HepG2 (cell line): Measurements from ENCODE around the gene PIK3CD. TPM values are rescaled to one million over a fixed set of nuclear protein-coding genes. Genes with fewer than 3 reads are reported as not detected.
"Not testable (repeated sequence)": the region's sequence is repeated elsewhere in the genome, so short reads cannot be mapped to it uniquely, and the experiment has no call there.

ENCODE experiments used
- ATAC-seq: fragments of 200-7000 bp; cut with Tn5 transposase; 3 replicates; pipeline ENCODE4 v1.9.1; 2020; ENCODE audit warnings: mild to moderate bottlenecking, moderate library complexity
- BruUV-seq: library from RNA; stranded (reverse); fragments of 400-500 nt; replicated peaks from 2 replicates; lab custom pipeline; 2021; lab: Mats Ljungman, UMichigan
- CTCF ChIA-PET: fragments of 300-600 bp; formaldehyde crosslinking; extraction: SDS; loops from one replicate; lab custom pipeline; 2021; ENCODE audit warnings: low total read pairs, inconsistent platforms, low intra/inter-chr PET ratio; lab: Yijun Ruan, JAX
- POLR2A ChIA-PET: fragments of 350-600 bp; sonication (Branson Sonifier 250); formaldehyde crosslinking; loops from one replicate; lab custom pipeline; 2020; ENCODE audit warnings: antibody characterized with exemption, inconsistent platforms; lab: Yijun Ruan, JAX
- DNase-seq: peaks from one replicate; pipeline ENCODE4 v3.0.0-alpha.2; 2015; ENCODE audit warnings: low spot score
- FAIRE-seq: peaks from 3 replicates; lab custom pipeline; 2011; peaks lifted over from hg19 to GRCh38; lab: Jason Lieb, UNC
- H2AFZ ChIP-seq: one replicate; pipeline ENCODE4 v1.6.1; 2011; ENCODE audit warnings: low read length, inconsistent platforms
- H3K27ac ChIP-seq: fragments of 300-600 bp; 3 replicates; pipeline ENCODE4 v1.8.0; 2011; ENCODE audit warnings: mixed run types, mild to moderate bottlenecking, mixed read lengths, low read length, inconsistent platforms; ENCODE audit not compliant: insufficient read depth; ENCODE audit errors: extremely low read length
- H3K27me3 ChIP-seq, 2 experiments: fragments of 200-600 bp in 1 of 2; 2 replicates in 1 of 2; 3 replicates in 1 of 2; pipeline versions ENCODE4 v1.6.0 to v1.8.0; 2011; ENCODE audit warnings: low read length in 2 of 2, mild to moderate bottlenecking in 2 of 2, moderate library complexity in 2 of 2, inconsistent platforms in 1 of 2; ENCODE audit not compliant: insufficient read depth in 2 of 2, control insufficient read depth in 1 of 2
- H3K36me3 ChIP-seq, 2 experiments: fragments of 200-600 bp in 1 of 2; replicated peaks in 1 of 2; 2 replicates in 1 of 2; 3 replicates in 1 of 2; pipeline versions ENCODE4 v1.5.1 to v1.8.0; 2011; ENCODE audit warnings: low read length in 2 of 2, inconsistent platforms in 1 of 2; ENCODE audit not compliant: insufficient read depth in 2 of 2, control insufficient read depth in 1 of 2
- H3K4me1 ChIP-seq: 2 replicates; pipeline ENCODE4 v1.5.1; 2012; ENCODE audit warnings: low read length, inconsistent platforms; ENCODE audit not compliant: insufficient read depth
- H3K4me2 ChIP-seq: 2 replicates; pipeline ENCODE4 v1.6.0; 2011; ENCODE audit warnings: low read depth, low read length, inconsistent platforms
- H3K4me3 ChIP-seq, 3 experiments: fragments of 200-600 bp in 1 of 3; sonication (generic), shearing (Covaris generic) in 1 of 3; replicated peaks in 1 of 3; 2 replicates each; pipeline ENCODE4 v1.5.1; 2011 to 2016; ENCODE audit warnings: low read length in 3 of 3, inconsistent platforms in 2 of 3, low read depth in 2 of 3, mild to moderate bottlenecking in 2 of 3, control low read depth in 1 of 3, mixed read lengths in 1 of 3; ENCODE audit not compliant: insufficient read depth in 1 of 3
- H3K79me2 ChIP-seq: one replicate; pipeline ENCODE4 v1.6.1; 2011; ENCODE audit warnings: low read length, inconsistent platforms; ENCODE audit not compliant: insufficient read depth
- H3K9ac ChIP-seq: 2 replicates; pipeline ENCODE4 v1.6.0; 2011; ENCODE audit warnings: mild to moderate bottlenecking, low read depth, low read length, inconsistent platforms; ENCODE audit not compliant: insufficient read depth
- H3K9me3 ChIP-seq: 2 replicates; pipeline ENCODE4 v1.5.1; 2012; ENCODE audit warnings: mild to moderate bottlenecking, low read length
- H4K20me1 ChIP-seq: 2 replicates; pipeline ENCODE4 v1.6.0; 2011; ENCODE audit warnings: inconsistent platforms, mild to moderate bottlenecking, low read length, moderate library complexity; ENCODE audit not compliant: insufficient read depth
- DZIP1 ChIP-seq: sonication (generic); formaldehyde crosslinking; IDR thresholded peaks from 2 replicates; pipeline ENCODE4 v1.5.0; 2020; ENCODE audit warnings: mild to moderate bottlenecking, missing genetic modification reagents
- RFXAP ChIP-seq: sonication (generic); formaldehyde crosslinking; IDR thresholded peaks from 2 replicates; pipeline ENCODE4 v1.4.0; 2020; ENCODE audit warnings: missing genetic modification reagents, borderline replicate concordance
- ZNF121 ChIP-seq: sonication (generic); formaldehyde crosslinking; IDR thresholded peaks from 2 replicates; pipeline ENCODE4 v1.5.0; 2020; ENCODE audit warnings: mild to moderate bottlenecking, missing genetic modification reagents
- WGBS: methylation state at CpG from one replicate; pipeline ENCODE4 v1.1.6; 2017; ENCODE audit warnings: low lambda C conversion rate; 5-methylcytosine and 5-hydroxymethylcytosine counted together
- in situ Hi-C: cut with HindIII; loops from 2 replicates; pipeline ENCODE4 v1.10.0; 2017; ENCODE audit warnings: low pct_unique_long_range_greater_than_20kb; ENCODE audit not compliant: extremely low pct_ligation_motif_present
- intact Hi-C: fragments of 100-400 bp; cut with micrococcal nuclease; formaldehyde crosslinking; loops from one replicate; pipeline ENCODE4 v1.10.0; 2022; ENCODE audit not compliant: unreplicated experiment
- polyA plus RNA-seq, 8 experiments: library from polyadenylated mRNA; depleted of rRNA in 3 of 8; stranded (reverse) in 7 of 8; unstranded in 1 of 8; fragments of >200 nt; fragmentation: Illumina TruSeq in 4 of 8; extraction: Trizol in 4 of 8; gene quantifications; 2 replicates each; pipeline versions ENCODE4 v1.2.1 to v1.2.3, GENCODE V29; 2011 to 2016; ENCODE audit warnings: low read depth in 4 of 8, missing spikeins in 1 of 8, mixed read lengths in 1 of 8; ENCODE audit not compliant: insufficient read depth in 1 of 8
- total RNA-seq, 5 experiments: library from RNA; depleted of rRNA; stranded (reverse); fragments of >200 nt; fragmentation: Illumina TruSeq; extraction: Trizol; gene quantifications; 2 replicates each; pipeline ENCODE4 v1.2.3, GENCODE V29; 2016; ENCODE audit warnings: low read depth in 1 of 5

PIK3CD gene
- total and polyA plus RNA-seq, 2 of the 13 experiments (the other 11 are each of a cell fraction or from before 2014, with no cell fraction given), result 7.1 to 10.0 TPM

- CTCF ChIA-PET, in situ Hi-C loops, H3K36me3 ChIP-seq, intact Hi-C loops, FAIRE-seq, H3K27ac ChIP-seq, DNase-seq, H3K79me2 ChIP-seq, H3K4me3 ChIP-seq, BruUV-seq, H3K4me2 ChIP-seq, H3K9me3 ChIP-seq, H3K27me3 ChIP-seq, POLR2A ChIA-PET, H4K20me1 ChIP-seq, ATAC-seq, H2AFZ ChIP-seq, H3K9ac ChIP-seq: not testable (repeated sequence)
- peaks cover 28% of the 10 kb centered on the region for H3K4me1 ChIP-seq
- TF ChIP-seq ZNF121, result peak; percentile 72
- 87% methylated on average over 4 of the region's 7 CpGs for WGBS
Measured at GRCh38 chr1:9676128-9676527, 24.6 kb downstream of the PIK3CD start.

GRCh38 chr1:9676815-9677393 lies 25.4 kb downstream of the PIK3CD start:
- no peak overlapping the region for H3K9ac ChIP-seq
- ChIA-PET POLR2A (interaction anchor here (0.5 kb wide), 1 partner anchor 12 kb away, joined by 3 read pairs; no protein-coding TSS in a partner anchor), CTCF (interaction anchor here (0.6 kb wide), 1 partner anchor 349 kb away, joined by 3 read pairs; no protein-coding TSS in a partner anchor)
- H3K4me1 ChIP-seq, result peaks cover 20% of the 10 kb centered on the region
- H3K4me2 ChIP-seq, result peak overlapping the region; percentile 18; the same call in 1 of the 2 replicates
- peak; percentile 62 for ATAC-seq
- BruUV-seq, result no TSS peak
- TF ChIP-seq DZIP1 (0 out of 2 replicates have a peak, but pooled peaks have one; percentile 14), RFXAP (CRISPR knock-in tag) (no peak)
- DNase-seq, result no peak
- FAIRE-seq, result no peak
- H3K79me2 ChIP-seq, result no peaks in the 10 kb centered on the region
- in situ Hi-C loops, result no loop called here
- H3K4me3 ChIP-seq, result no peak overlapping the region
- 9% methylated on average over 8 of the region's 10 CpGs for WGBS
- no peak overlapping the region for H2AFZ ChIP-seq
- intact Hi-C loops, result no loop called here
- no peaks in the 10 kb centered on the region for H4K20me1 ChIP-seq
- no peaks in the 10 kb centered on the region for H3K36me3 ChIP-seq
- no peaks in the 10 kb centered on the region; a peak in 1 of 5 replicates for H3K27me3 ChIP-seq
- H3K27ac ChIP-seq, result no peak overlapping the region
- H3K9me3 ChIP-seq, result no peaks in the 10 kb centered on the region
